Neural progenitor cell (in vitro differentiated cells): ENCODE data around the gene BRSK2. TPM values are rescaled to one million over a fixed set of nuclear protein-coding genes. Genes with fewer than 3 reads are reported as not detected.

Source experiments
- DNase-seq: peaks from one replicate; pipeline ENCODE4 v3.0.0-alpha.2; 2016; ENCODE audit warnings: low spot score
- H2AFZ ChIP-seq: fragments of 200-600 bp; sonication (generic); replicated peaks from 2 replicates; pipeline ENCODE4 v1.6.1; 2016; ENCODE audit warnings: antibody characterized with exemption
- H3F3A ChIP-seq: fragments of 200-600 bp; sonication (generic); 2 replicates; pipeline ENCODE4 v1.6.1; 2016; ENCODE audit warnings: antibody characterized with exemption, low read depth
- H3K27ac ChIP-seq: fragments of 200-600 bp; sonication (generic); 2 replicates; pipeline ENCODE4 v1.5.1; 2016; ENCODE audit warnings: mild to moderate bottlenecking
- H3K27me3 ChIP-seq: fragments of 200-600 bp; sonication (generic); 2 replicates; pipeline ENCODE4 v1.6.1; 2016; ENCODE audit warnings: mild to moderate bottlenecking, moderate library complexity
- H3K36me3 ChIP-seq: fragments of 200-600 bp; sonication (generic); 2 replicates; pipeline ENCODE4 v1.5.1; 2016
- H3K4me1 ChIP-seq: fragments of 200-600 bp; sonication (generic); 2 replicates; pipeline ENCODE4 v1.6.1; 2016; ENCODE audit warnings: mixed run types
- H3K4me2 ChIP-seq: fragments of 200-600 bp; sonication (generic); 2 replicates; pipeline ENCODE4 v1.6.1; 2016
- H3K4me3 ChIP-seq: fragments of 200-600 bp; sonication (generic); 2 replicates; pipeline ENCODE4 v1.5.1; 2016
- H3K79me2 ChIP-seq: fragments of 200-600 bp; sonication (generic); 2 replicates; pipeline ENCODE4 v1.6.1; 2016; ENCODE audit warnings: low read depth
- H3K9ac ChIP-seq: fragments of 200-600 bp; sonication (generic); 2 replicates; pipeline ENCODE4 v1.6.1; 2016
- H3K9me3 ChIP-seq: fragments of 200-600 bp; sonication (generic); 2 replicates; pipeline ENCODE4 v1.5.1; 2016; ENCODE audit warnings: low read depth
- H4K20me1 ChIP-seq: fragments of 200-600 bp; sonication (generic); 2 replicates; pipeline ENCODE4 v1.6.1; 2016; ENCODE audit warnings: low read depth
- H3K27ac Mint-ChIP-seq: 3 replicates; pipeline ENCODE4 v1.8.0; 2021; ENCODE audit warnings: mixed read lengths
- H3K27me3 Mint-ChIP-seq: 2 replicates; pipeline ENCODE4 v1.8.0; 2022; ENCODE audit warnings: low read depth, mild to moderate bottlenecking, inconsistent platforms, moderate library complexity, mixed read lengths; ENCODE audit not compliant: insufficient read depth
- H3K36me3 Mint-ChIP-seq: 3 replicates; pipeline ENCODE4 v1.8.0; 2021; ENCODE audit warnings: mixed read lengths
- H3K4me1 Mint-ChIP-seq: 3 replicates; pipeline ENCODE4 v1.8.0; 2021; ENCODE audit warnings: mixed read lengths
- H3K4me3 Mint-ChIP-seq: 3 replicates; pipeline ENCODE4 v1.8.0; 2021; ENCODE audit warnings: mild to moderate bottlenecking, moderate library complexity, mixed read lengths
- H3K9me3 Mint-ChIP-seq: 3 replicates; pipeline ENCODE4 v1.8.0; 2020; ENCODE audit warnings: mixed read lengths
- EZH2 ChIP-seq: fragments of 200-600 bp; sonication (generic); IDR thresholded peaks from 2 replicates; pipeline ENCODE4 v1.6.1; 2017; ENCODE audit warnings: antibody characterized with exemption, mild to moderate bottlenecking, moderate library complexity
- EZH2phosphoT487 ChIP-seq: fragments of 200-600 bp; sonication (generic); IDR thresholded peaks from 2 replicates; pipeline ENCODE4 v1.6.1; 2017; ENCODE audit warnings: antibody characterized with exemption
- total RNA-seq: library from RNA; depleted of rRNA; stranded (reverse); fragments of >200 nt; gene quantifications from 2 replicates; pipeline ENCODE4 v1.2.3, GENCODE V29; 2015; ENCODE audit warnings: low replicate concordance
- TF ChIP-seq, protein P1 (sequence below): fragments of 200-600 bp; sonication (generic); IDR thresholded peaks from 2 replicates; pipeline ENCODE4 v1.5.1; 2017; ENCODE audit warnings: antibody characterized with exemption, mild to moderate bottlenecking

The BRSK2 gene
- total RNA-seq, 1 donor from 2014 or later: 8.2 TPM

DNA sequence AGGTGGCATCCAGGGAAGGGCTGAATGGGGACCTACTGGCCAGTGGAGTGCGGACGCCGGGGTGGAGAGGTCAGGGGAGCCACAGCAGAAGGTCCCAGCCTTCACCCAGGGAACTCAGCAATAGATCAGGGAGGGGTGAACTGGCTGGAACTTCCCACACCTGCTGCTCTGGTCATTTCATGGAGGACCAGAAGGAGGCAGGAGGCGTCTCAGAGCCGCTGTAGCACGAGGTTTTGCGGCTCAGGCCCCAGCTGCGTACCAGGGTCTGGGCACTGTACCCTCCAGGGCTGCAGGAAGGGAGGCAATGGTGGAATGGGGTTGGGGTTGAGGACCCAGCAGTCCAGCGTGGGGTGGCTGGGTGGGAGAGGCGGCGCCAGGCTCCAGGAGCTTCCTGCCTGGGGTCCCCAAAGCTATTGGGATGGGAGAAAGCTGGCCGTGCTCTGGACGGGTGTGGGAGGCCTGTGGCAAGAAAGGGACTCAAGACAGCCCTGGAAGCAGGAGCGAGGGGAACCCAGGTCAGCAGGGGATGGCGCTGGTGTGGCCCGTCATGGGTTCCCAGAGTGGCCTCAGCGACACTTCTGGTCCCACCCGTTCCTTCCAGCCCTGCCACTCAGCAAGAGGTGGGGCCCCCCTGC lies 20.2 kb upstream of the BRSK2 start:
- Histone ChIP-seq H3K27ac (no peak overlapping the region), H3K36me3 (no peaks in the 10 kb centered on the region), H3K4me1 (no peaks in the 10 kb centered on the region), H3K79me2 (no peaks in the 10 kb centered on the region), H3F3A (no peaks in the 10 kb centered on the region), H3K4me2 (no peak overlapping the region), H3K9ac (no peak overlapping the region), H3K9me3 (no peaks in the 10 kb centered on the region), H3K27me3 (no peaks in the 10 kb centered on the region), H2AFZ (no peak overlapping the region), H4K20me1 (no peaks in the 10 kb centered on the region), H3K4me3 (no peak overlapping the region)
- Mint-ChIP-seq H3K27me3 (peaks cover 13% of the 10 kb centered on the region), H3K4me3 (no peak overlapping the region), H3K27ac (peak overlapping the region; percentile 74), H3K9me3 (peaks cover 15% of the 10 kb centered on the region), H3K36me3 (no peaks in the 10 kb centered on the region), H3K4me1 (peaks cover 8% of the 10 kb centered on the region)
- no peak for DNase-seq
- no peak for TF ChIP-seq EZH2phosphoT487
- TF ChIP-seq, protein P1, sequence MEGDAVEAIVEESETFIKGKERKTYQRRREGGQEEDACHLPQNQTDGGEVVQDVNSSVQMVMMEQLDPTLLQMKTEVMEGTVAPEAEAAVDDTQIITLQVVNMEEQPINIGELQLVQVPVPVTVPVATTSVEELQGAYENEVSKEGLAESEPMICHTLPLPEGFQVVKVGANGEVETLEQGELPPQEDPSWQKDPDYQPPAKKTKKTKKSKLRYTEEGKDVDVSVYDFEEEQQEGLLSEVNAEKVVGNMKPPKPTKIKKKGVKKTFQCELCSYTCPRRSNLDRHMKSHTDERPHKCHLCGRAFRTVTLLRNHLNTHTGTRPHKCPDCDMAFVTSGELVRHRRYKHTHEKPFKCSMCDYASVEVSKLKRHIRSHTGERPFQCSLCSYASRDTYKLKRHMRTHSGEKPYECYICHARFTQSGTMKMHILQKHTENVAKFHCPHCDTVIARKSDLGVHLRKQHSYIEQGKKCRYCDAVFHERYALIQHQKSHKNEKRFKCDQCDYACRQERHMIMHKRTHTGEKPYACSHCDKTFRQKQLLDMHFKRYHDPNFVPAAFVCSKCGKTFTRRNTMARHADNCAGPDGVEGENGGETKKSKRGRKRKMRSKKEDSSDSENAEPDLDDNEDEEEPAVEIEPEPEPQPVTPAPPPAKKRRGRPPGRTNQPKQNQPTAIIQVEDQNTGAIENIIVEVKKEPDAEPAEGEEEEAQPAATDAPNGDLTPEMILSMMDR: no peak
- TF ChIP-seq EZH2: no peak

DNA sequence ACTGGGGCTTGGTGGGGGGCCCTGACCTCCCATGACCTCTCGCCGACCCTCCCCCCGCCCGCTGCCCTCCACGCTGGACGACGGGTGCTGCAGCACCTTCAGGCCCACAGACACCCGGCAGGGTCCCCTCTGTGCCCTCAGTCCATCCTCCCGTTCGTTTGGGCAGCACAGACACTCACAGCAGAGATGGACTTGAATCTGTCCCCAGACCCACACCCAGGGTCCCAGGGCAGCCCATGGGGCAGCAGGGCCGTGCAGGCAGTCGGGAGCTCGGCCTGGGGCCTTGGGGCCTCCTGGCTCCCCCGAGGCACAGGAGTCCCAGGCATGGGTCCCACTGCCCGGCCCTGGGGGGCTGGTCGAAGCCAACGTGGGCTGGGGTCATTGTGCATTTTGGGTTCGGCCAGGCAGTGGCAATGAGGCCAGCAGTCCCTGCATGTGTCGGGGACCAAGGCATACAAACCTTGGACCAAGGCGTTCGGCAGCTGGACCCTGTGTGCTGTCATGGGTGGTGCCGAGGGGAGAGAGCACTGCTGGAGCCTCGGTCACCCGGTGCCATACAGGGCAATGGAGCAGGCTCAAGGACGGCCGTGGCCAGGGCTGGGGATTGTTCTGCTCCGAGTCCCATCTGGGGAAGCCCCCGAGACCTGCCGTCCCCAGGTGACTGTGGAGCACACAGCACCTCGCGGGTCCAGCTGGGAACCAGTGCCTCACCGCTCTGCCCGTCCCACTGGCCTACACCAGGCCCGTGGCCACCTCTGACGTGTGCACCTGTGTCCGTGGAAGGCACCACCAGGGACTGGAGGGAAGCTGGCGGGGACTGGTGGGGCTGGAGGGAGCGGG lies 19.3 kb upstream of the BRSK2 start:
- H3K4me3 ChIP-seq: no peak overlapping the region
- Mint-ChIP-seq H3K4me1 (peaks cover 8% of the 10 kb centered on the region), H3K36me3 (no peaks in the 10 kb centered on the region), H3K27ac (no peak overlapping the region), H3K9me3 (peaks cover 12% of the 10 kb centered on the region), H3K4me3 (no peak overlapping the region), H3K27me3 (peaks cover 10% of the 10 kb centered on the region)
- no peak overlapping the region for H3K4me2 ChIP-seq
- no peaks in the 10 kb centered on the region for H3K36me3 ChIP-seq
- H3K79me2 ChIP-seq: no peaks in the 10 kb centered on the region
- H4K20me1 ChIP-seq: no peaks in the 10 kb centered on the region
- TF ChIP-seq EZH2: no peak
- no peak for TF ChIP-seq EZH2phosphoT487
- TF ChIP-seq, protein P1: no peak
- no peak overlapping the region for H3K9ac ChIP-seq
- no peak for DNase-seq
- no peaks in the 10 kb centered on the region for H3K4me1 ChIP-seq
- no peaks in the 10 kb centered on the region for H3K27me3 ChIP-seq
- H3F3A ChIP-seq: no peaks in the 10 kb centered on the region
- H2AFZ ChIP-seq: no peak overlapping the region
- H3K27ac ChIP-seq: no peak overlapping the region
- no peaks in the 10 kb centered on the region for H3K9me3 ChIP-seq

DNA sequence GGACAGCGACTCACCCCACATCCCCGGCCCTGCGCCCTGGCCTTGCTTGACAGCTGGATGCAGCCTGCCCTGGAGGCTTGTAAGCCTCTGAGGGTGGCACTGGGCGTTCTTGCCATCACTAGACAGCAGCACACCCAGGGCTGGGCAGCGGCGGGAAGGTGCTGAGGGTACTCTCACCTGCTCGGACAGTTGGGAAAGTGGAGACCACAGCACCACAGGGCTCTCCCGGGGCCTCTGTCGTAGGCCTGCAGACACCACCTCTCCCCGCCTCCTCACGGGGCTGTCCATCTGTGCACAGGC lies 18.8 kb upstream of the BRSK2 start:
- DNase-seq: no peak

More for the DNA sequence above, 18.8 kb upstream of the BRSK2 start:
- peaks cover 10% of the 10 kb centered on the region for H3K9me3 Mint-ChIP-seq
- Histone ChIP-seq H4K20me1 (no peaks in the 10 kb centered on the region), H3F3A (no peaks in the 10 kb centered on the region), H3K4me2 (no peak overlapping the region), H3K27ac (no peak overlapping the region), H3K9ac (no peak overlapping the region), H3K9me3 (no peaks in the 10 kb centered on the region), H2AFZ (no peak overlapping the region), H3K36me3 (no peaks in the 10 kb centered on the region), H3K4me3 (no peak overlapping the region), H3K27me3 (no peaks in the 10 kb centered on the region), H3K79me2 (no peaks in the 10 kb centered on the region), H3K4me1 (no peaks in the 10 kb centered on the region)
- H3K36me3 Mint-ChIP-seq: no peaks in the 10 kb centered on the region
- peaks cover 10% of the 10 kb centered on the region for H3K27me3 Mint-ChIP-seq
- no peak overlapping the region for H3K27ac Mint-ChIP-seq
- H3K4me1 Mint-ChIP-seq: peaks cover 9% of the 10 kb centered on the region
- TF ChIP-seq EZH2phosphoT487: no peak
- no peak for TF ChIP-seq EZH2
- TF ChIP-seq, protein P1: no peak
- H3K4me3 Mint-ChIP-seq: no peak overlapping the region
